PC-9 (cell line): ENCODE results near the gene MAGEC1.

Source experiments
- EZH2 ChIP-seq: fragments of 200-600 bp; sonication (generic); IDR thresholded peaks from 2 replicates; pipeline ENCODE4 v1.8.0; 2017; ENCODE audit warnings: antibody characterized with exemption, low read depth
- TF ChIP-seq, protein P1 (sequence below): fragments of 200-600 bp; sonication (generic); conservative IDR thresholded peaks from 2 replicates; pipeline ENCODE4 v1.6.1; 2017; ENCODE audit warnings: mixed run types, antibody characterized with exemption, mild to moderate bottlenecking, moderate library complexity

DNA sequence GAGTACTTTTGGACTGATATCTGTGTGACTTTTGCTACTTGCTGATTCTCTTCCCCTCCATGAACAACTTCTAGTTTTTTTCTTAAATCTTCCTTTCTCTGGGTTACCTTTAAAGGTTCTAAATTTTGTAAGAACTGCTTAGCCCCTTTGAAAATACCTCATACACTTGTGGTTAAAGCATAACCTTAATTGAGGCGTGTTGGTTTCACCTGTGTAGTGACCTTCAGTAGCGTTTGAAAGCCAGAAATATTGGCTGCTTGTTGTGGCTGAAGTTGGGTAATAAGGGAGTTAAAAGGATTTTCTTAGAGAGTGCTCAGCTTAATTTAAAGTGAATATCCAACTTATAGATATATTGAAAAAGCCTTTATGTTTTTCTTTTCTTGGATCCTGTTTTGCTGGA is 32.0 kb downstream of the MAGEC1 start:
- TF ChIP-seq, protein P1, sequence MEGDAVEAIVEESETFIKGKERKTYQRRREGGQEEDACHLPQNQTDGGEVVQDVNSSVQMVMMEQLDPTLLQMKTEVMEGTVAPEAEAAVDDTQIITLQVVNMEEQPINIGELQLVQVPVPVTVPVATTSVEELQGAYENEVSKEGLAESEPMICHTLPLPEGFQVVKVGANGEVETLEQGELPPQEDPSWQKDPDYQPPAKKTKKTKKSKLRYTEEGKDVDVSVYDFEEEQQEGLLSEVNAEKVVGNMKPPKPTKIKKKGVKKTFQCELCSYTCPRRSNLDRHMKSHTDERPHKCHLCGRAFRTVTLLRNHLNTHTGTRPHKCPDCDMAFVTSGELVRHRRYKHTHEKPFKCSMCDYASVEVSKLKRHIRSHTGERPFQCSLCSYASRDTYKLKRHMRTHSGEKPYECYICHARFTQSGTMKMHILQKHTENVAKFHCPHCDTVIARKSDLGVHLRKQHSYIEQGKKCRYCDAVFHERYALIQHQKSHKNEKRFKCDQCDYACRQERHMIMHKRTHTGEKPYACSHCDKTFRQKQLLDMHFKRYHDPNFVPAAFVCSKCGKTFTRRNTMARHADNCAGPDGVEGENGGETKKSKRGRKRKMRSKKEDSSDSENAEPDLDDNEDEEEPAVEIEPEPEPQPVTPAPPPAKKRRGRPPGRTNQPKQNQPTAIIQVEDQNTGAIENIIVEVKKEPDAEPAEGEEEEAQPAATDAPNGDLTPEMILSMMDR: no peak
- no peak for TF ChIP-seq EZH2
